GM10248 (cell line): ENCODE data around the gene TMEM256.

Experiments
- CTCF ChIA-PET: fragments of 300-600 bp; sonication (Branson Sonifier 250); formaldehyde crosslinking; extraction: SDS; loops from one replicate; lab custom pipeline; 2021; ENCODE audit warnings: antibody characterized with exemption; lab: Yijun Ruan, JAX
- POLR2A ChIA-PET: fragments of 350-650 bp; sonication (Branson Sonifier 250); formaldehyde crosslinking; extraction: SDS; loops from one replicate; lab custom pipeline; 2020; ENCODE audit warnings: antibody characterized with exemption; lab: Yijun Ruan, JAX
- DNase-seq: peaks from one replicate; pipeline ENCODE4 v3.0.0; 2012; ENCODE audit errors: extremely low spot score
- TF ChIP-seq, protein P1 (sequence below): IDR thresholded peaks from 2 replicates; pipeline ENCODE4 v1.5.1; 2012; ENCODE audit warnings: mild to moderate bottlenecking, low read depth; ENCODE audit errors: extremely low read depth, missing control alignments, control extremely low read depth

Gene TMEM256

DNA sequence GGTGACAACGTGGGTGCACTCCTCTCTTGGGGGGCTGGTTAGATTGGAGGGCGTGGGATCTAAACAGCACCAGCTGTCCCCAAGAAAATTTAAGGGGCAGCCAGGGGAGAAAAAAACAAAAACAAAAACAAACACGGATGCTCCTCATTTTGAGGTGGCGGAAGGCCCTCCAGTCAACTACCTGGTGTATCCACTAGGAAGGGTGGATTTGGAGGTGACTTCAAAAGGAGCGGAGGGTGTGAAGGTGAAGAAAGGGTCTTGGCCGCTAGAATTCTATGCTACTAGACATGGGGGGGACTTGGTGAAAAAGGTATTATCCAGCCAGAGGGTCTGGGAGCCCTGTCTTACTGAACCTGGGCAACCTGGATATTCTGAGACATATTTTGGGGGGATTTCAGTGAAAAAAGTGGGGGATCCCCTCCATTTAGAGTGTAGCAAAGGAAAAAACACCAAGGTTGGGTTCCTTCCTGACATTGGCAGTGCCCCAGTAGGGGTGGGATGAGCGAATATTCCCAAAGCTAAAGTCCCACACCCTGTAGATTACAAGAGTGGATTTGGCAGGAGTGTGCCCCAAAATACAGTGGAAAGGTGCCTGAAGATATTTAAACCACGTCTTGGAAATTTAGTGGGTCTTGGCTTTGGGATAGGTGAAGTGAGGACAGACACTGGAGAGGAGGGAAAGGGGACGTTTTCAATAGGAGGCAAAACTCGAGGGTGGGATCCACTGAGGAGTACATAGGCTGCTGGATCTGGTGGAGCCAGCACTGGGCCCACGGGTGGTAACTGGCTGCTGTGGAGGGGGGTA, 35.0 kb upstream of the TMEM256 start:
- TF ChIP-seq, protein P1, sequence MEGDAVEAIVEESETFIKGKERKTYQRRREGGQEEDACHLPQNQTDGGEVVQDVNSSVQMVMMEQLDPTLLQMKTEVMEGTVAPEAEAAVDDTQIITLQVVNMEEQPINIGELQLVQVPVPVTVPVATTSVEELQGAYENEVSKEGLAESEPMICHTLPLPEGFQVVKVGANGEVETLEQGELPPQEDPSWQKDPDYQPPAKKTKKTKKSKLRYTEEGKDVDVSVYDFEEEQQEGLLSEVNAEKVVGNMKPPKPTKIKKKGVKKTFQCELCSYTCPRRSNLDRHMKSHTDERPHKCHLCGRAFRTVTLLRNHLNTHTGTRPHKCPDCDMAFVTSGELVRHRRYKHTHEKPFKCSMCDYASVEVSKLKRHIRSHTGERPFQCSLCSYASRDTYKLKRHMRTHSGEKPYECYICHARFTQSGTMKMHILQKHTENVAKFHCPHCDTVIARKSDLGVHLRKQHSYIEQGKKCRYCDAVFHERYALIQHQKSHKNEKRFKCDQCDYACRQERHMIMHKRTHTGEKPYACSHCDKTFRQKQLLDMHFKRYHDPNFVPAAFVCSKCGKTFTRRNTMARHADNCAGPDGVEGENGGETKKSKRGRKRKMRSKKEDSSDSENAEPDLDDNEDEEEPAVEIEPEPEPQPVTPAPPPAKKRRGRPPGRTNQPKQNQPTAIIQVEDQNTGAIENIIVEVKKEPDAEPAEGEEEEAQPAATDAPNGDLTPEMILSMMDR, result no peak
- ChIA-PET CTCF (interaction anchor here (0.6 to 5.3 kb wide), 6 partner anchors 13 to 121 kb away, joined by 3 to 43 read pairs (median 17); partner anchors contain the start of genes SENP3, SPEM2, TMEM95 and TNFSF13), POLR2A (interaction anchor here (0.6 to 1.2 kb wide), 3 partner anchors 45 to 135 kb away, joined by 3 to 8 read pairs (median 3); partner anchors contain the start of gene POLR2A)
- DNase-seq, result no peak

DNA sequence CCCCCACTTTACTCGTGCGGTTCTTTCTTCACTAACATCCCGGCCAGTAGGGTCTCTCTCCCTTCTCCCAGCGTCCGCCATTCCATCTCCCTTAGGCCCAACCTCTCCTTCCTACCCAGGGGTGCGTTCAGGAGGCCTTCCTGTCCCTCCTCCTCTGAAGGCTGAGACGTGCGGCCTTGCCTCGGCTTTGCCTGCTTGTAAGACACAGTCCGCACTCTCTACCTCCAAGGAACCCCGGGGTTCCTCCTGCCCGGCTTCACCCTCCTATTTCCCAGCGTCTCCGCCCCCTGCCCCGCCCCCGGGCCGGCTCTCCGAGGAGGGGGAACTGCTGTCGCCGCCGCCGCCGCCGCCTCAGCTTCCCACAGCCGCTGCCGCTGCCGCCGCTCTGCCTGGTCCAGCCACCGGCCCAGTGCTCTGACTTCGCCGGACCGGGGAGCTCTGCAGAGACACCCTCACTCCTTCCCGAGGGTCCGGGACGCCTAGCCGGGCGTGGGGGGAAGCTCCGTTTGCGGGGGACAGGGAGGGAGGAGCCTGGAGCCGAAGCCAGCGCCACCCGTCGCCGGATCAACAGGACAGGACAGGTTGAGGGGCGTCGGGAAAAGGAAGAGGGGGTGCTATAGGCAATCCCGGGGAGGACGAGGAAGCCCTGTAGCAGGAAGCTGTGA, 34.2 kb upstream of the TMEM256 start:
- peak; percentile 52 for DNase-seq
- ChIA-PET CTCF (interaction anchor here (0.6 to 5.3 kb wide), 5 partner anchors 15 to 122 kb away, joined by 3 to 43 read pairs (median 27); partner anchors contain the start of genes SENP3, TMEM95 and TNFSF13), POLR2A (interaction anchor here (0.6 to 1.2 kb wide), 3 partner anchors 46 to 136 kb away, joined by 3 to 8 read pairs (median 3); partner anchors contain the start of gene POLR2A)
- TF ChIP-seq, protein P1, result no peak

DNA sequence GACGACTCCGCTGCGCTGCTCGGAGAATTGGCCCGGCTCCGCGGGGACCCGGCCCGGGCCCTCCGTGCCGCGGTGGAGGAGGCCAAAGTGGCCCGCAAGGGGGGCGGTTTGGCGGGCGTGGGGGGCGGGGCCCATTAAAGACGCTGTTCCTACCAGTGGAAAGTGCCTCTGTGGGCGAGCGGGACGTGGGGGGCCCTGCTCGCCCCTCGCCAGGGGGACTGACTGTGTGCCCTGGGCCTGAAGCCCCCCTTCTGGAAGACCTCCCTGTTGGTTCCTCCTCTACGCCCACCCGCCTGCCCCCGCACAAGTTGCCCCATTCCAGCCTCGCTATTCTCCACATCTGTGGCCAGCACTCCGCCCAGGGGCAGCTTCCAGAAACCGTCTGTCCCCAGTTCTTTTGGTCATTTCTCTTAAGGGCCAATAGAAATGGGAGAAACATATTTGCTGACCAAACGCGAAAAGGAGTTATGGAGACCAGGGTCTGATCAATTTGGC, 33.5 kb upstream of the TMEM256 start:
- ChIA-PET CTCF (interaction anchor here (0.9 to 5.3 kb wide), 17 partner anchors 8 to 152 kb away, joined by 3 to 43 read pairs (median 4); partner anchors contain the start of genes CHRNB1, POLR2A, SENP3 and SPEM2), POLR2A (interaction anchor here (1.1 kb wide), 1 partner anchor 47 kb away, joined by 8 read pairs; the partner anchor contains the start of gene POLR2A)
- TF ChIP-seq, protein P1, result no peak

DNA sequence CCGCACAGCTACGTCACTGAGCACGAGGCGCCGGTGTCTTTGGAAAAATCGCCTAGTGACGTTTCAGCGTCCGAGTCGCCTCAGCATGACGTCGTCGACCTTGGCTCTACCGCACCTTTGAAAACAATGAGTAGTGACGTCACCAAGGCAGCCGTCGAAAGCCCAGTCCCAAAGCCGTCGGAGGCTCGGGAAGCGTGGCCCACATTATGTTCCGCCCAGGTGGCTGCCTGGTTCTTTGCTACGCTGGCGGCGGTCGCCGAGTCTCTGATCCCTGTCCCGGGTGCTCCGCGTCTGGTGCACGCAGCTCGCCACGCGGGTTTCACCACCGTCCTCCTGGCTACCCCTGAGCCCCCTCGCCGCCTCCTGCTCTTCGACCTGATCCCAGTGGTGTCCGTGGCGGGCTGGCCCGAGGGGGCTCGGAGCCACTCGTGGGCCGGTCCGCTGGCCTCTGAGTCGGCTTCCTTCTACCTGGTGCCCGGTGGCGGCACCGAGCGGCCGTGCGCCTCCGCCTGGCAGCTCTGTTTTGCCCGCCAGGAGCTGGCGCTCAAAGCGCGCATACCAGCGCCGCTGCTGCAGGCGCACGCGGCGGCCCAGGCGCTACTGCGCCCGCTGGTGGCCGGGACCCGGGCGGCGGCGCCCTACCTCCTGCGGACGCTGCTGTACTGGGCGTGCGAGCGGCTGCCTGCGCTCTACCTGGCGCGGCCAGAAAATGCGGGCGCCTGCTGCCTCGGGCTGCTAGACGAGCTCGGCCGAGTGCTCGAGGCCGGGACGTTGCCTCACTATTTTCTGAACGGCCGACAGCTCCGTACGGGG, 32.9 kb upstream of the TMEM256 start:
- TF ChIP-seq, protein P1, result peak; percentile 92
- ChIA-PET POLR2A (interaction anchor here (1.2 to 1.8 kb wide), 2 partner anchors 33 to 47 kb away, joined by 6 to 12 read pairs; partner anchors contain the start of genes POLR2A and TMEM256), CTCF (interaction anchor here (0.8 to 5.3 kb wide), 20 partner anchors 9 to 152 kb away, joined by 3 to 43 read pairs (median 4); partner anchors contain the start of genes CHRNB1, POLR2A, SENP3 and SPEM2)
- peak; percentile 71 for DNase-seq

More for the DNA sequence above, 33.5 kb upstream of the TMEM256 start:
- no peak for DNase-seq

DNA sequence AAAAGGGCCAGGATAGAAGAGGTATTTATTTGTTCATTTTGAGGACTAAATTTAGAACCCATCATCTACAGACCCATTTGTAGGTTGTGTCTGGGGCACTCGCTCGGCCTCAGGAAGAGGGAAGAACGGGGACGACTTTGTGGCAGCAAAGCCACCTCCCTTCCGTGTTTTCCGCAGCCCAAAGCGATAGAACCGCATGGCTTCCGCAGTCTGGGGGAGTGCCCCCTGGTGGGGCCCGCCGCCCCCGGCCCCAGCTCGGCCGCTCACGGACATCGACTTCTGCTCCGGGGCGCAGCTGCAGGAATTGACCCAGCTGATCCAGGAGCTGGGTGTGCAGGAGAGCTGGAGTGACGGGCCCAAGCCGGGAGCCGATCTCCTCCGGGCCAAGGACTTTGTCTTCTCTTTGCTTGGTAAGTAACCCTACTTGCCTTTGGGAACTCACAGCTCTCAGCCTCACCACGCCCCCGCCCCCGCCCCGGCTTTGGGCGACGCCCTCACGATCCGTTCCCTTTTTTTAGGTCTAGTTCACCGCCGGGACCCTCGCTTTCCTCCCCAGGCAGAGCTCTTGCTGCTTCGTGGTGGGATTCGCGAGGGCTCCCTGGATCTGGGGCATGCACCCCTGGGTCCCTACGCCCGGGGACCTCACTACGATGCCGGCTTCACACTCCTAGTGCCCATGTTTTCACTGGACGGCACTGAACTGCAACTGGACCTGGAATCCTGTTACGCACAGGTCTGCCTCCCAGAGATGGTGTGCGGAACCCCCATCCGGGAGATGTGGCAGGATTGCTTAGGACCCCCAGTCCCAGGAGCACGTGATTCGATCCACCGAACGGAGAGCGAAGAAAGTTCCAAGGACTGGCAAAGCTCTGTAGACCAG, 32.0 kb upstream of the TMEM256 start:
- ChIA-PET CTCF (interaction anchor here (0.8 to 5.3 kb wide), 19 partner anchors 10 to 251 kb away, joined by 3 to 43 read pairs (median 4); partner anchors contain the start of genes CHRNB1, POLR2A, SENP3 and SPEM2), POLR2A (interaction anchor here (0.5 to 1.8 kb wide), 4 partner anchors 32 to 110 kb away, joined by 3 to 12 read pairs (median 6); partner anchors contain the start of genes POLR2A and TMEM256)
- TF ChIP-seq, protein P1, result peak; percentile 17
- DNase-seq, result peak; percentile 54
